ENCODE measurements around the gene PRPS1L1. TPM values are rescaled to one million over a fixed set of nuclear protein-coding genes. Genes with fewer than 3 reads are reported as not detected.

Gene PRPS1L1
- total RNA-seq, 1 donor from 2014 or later: not detected

DNA sequence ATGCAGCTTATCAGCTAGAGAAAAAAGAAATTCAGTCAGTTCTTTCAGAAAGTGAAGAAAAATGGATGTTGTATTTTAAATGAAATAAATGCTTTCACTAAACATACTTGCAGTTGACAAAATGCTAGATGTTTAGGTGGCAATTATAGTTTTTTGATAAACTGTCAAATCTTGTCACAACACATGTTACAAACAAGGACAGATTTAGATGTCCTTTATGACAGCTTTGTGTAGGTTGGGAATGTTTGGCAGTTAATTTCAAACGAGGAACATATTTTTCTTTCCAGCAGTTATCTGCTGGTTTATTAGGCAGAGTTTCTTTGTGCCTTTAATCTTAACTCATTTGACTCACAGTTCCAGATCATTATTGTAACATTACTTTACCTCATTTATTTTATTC, 3.1 kb upstream of the PRPS1L1 start:
- H3K9me3 ChIP-seq: no peaks in the 10 kb centered on the region
- DNase-seq: no peak
- intact Hi-C loops (cut with DNase I): no loop called here
- no peak overlapping the region for H3K27ac ChIP-seq
- TF ChIP-seq, protein P1, sequence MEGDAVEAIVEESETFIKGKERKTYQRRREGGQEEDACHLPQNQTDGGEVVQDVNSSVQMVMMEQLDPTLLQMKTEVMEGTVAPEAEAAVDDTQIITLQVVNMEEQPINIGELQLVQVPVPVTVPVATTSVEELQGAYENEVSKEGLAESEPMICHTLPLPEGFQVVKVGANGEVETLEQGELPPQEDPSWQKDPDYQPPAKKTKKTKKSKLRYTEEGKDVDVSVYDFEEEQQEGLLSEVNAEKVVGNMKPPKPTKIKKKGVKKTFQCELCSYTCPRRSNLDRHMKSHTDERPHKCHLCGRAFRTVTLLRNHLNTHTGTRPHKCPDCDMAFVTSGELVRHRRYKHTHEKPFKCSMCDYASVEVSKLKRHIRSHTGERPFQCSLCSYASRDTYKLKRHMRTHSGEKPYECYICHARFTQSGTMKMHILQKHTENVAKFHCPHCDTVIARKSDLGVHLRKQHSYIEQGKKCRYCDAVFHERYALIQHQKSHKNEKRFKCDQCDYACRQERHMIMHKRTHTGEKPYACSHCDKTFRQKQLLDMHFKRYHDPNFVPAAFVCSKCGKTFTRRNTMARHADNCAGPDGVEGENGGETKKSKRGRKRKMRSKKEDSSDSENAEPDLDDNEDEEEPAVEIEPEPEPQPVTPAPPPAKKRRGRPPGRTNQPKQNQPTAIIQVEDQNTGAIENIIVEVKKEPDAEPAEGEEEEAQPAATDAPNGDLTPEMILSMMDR (IDR thresholded peaks at IDR 0.05): no peak
- no peaks in the 10 kb centered on the region for H3K36me3 ChIP-seq
- no peak overlapping the region for H3K4me3 ChIP-seq
- H3K4me1 ChIP-seq: no peaks in the 10 kb centered on the region
- H3K27me3 ChIP-seq: no peaks in the 10 kb centered on the region
- no peak for ATAC-seq

DNA sequence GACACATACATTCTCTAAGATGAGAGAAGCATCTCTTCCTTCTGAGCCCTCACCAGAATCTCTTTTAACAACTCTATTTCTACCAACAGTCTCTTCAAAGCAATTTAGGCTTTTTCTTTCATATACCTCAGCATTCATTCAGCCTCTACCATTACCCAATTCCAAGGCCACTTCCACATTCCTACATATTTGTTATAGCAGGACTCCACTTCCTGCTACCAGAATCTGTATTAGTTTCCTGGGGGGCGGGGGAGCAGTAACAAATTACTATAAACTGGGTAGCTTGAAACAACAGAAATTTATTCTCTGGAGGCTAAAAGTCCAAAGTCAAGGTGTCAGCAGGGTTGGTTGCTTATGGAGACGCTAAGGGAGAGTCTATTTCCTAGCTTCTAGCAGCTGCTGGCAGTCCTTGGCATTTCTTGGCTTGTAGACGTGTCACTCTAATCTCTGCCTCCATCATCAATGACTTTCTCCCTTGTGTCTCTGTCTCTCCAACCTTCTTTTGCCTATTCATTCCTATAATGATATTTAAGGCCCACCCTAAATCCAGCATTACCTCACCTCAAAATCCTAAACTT, 7.4 kb downstream of the PRPS1L1 start:
- DNase-seq (no peak), ATAC-seq (no peak)
- no peaks in the 10 kb centered on the region for H3K9me3 ChIP-seq
- H3K4me1 ChIP-seq: peaks cover 5% of the 10 kb centered on the region
- H3K36me3 ChIP-seq: no peaks in the 10 kb centered on the region
- H3K4me3 ChIP-seq: no peak overlapping the region
- intact Hi-C loops (cut with DNase I): no loop called here
- no peaks in the 10 kb centered on the region for H3K27me3 ChIP-seq
- peak overlapping the region; percentile 2 for H3K27ac ChIP-seq
- TF ChIP-seq, protein P1 (IDR thresholded peaks at IDR 0.05): no peak

DNA sequence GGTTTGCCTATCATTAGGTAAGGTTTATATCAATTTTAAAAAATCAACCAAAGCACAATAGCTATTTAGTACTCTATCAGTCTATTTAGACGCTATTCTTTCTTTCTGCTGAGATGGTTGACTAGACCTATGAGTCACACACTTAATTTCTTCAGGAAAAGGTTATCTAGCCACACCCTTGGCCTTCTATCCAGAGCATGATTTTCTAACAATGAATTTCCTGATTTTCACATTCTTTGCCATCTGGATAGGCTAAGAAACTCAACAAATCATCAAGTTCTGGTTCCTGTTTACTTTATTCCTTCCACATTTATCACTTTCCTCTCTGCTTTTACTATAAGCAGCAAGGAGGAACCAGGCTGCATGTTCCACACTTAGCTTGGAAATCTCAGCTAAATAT, 8.1 kb downstream of the PRPS1L1 start:
- intact Hi-C loops (cut with DNase I): no loop called here
- H3K36me3 ChIP-seq: no peaks in the 10 kb centered on the region
- no peaks in the 10 kb centered on the region for H3K27me3 ChIP-seq
- no peak overlapping the region for H3K4me3 ChIP-seq
- H3K4me1 ChIP-seq: peaks cover 5% of the 10 kb centered on the region
- H3K27ac ChIP-seq: no peak overlapping the region
- no peak for DNase-seq
- ATAC-seq: peak; percentile 46
- TF ChIP-seq, protein P1 (IDR thresholded peaks at IDR 0.05): no peak
- no peaks in the 10 kb centered on the region for H3K9me3 ChIP-seq

GRCh38 chr7:18018296-18019215, 9.1 kb downstream of the PRPS1L1 start:
- TF ChIP-seq, protein P1 (IDR thresholded peaks at IDR 0.05): no peak
- H3K36me3 ChIP-seq: no peaks in the 10 kb centered on the region
- no peaks in the 10 kb centered on the region for H3K27me3 ChIP-seq
- peaks cover 5% of the 10 kb centered on the region for H3K4me1 ChIP-seq
- no peak overlapping the region for H3K4me3 ChIP-seq
- DNase-seq (no peak), ATAC-seq (no peak)
- intact Hi-C loops (cut with DNase I): no loop called here
- H3K27ac ChIP-seq: no peak overlapping the region
- no peaks in the 10 kb centered on the region for H3K9me3 ChIP-seq

GRCh38 chr7:18016547-18017444, 10.8 kb downstream of the PRPS1L1 start:
- intact Hi-C loops (cut with DNase I): no loop called here

More at GRCh38 chr7:18016547-18017444, 10.8 kb downstream of the PRPS1L1 start:
- Histone ChIP-seq H3K36me3 (no peaks in the 10 kb centered on the region), H3K27ac (no peak overlapping the region), H3K4me1 (peaks cover 5% of the 10 kb centered on the region), H3K9me3 (no peaks in the 10 kb centered on the region), H3K27me3 (no peaks in the 10 kb centered on the region), H3K4me3 (no peak overlapping the region)
- DNase-seq: no peak
- TF ChIP-seq, protein P1 (IDR thresholded peaks at IDR 0.05): no peak
- no peak for ATAC-seq
